MV-4-11 (cell line): Measurements from ENCODE around the gene SRGAP2.
"Not testable (repeated sequence)": the region's sequence is repeated elsewhere in the genome, so short reads cannot be mapped to it uniquely, and the experiment has no call there.

Experiments
- DNase-seq: peaks from one replicate; lab custom pipeline; 2025; lab: John Stamatoyannopoulos, UW

Gene SRGAP2

GRCh38 chr1:206203364-206204158 is at the start of gene SRGAP2:
Gene SRGAP2, plus strand, starts transcription at chr1:206203541. Its CDS starts 2,430 bp downstream, at chr1:206205971.
- DNase-seq: peak; percentile 29

- DNase-seq: not testable (repeated sequence)
Observed at GRCh38 chr1:206167350-206168029, 35.9 kb upstream of the SRGAP2 start.

GRCh38 chr1:206169794-206170193 is 33.5 kb upstream of the SRGAP2 start:
- peak; percentile 43 for DNase-seq

GRCh38 chr1:206173110-206173719 is 30.1 kb upstream of the SRGAP2 start:
- DNase-seq: not testable (repeated sequence)

GRCh38 chr1:206174182-206174868 is 29.0 kb upstream of the SRGAP2 start:
- not testable (repeated sequence) for DNase-seq

- peak; percentile 63 for DNase-seq
Observed at GRCh38 chr1:206175459-206176113, 27.8 kb upstream of the SRGAP2 start.

GRCh38 chr1:206176114-206176502 is 27.2 kb upstream of the SRGAP2 start:
- DNase-seq: not testable (repeated sequence)

- DNase-seq: peak; percentile 95
Observed at GRCh38 chr1:206178061-206178989, 25.0 kb upstream of the SRGAP2 start.

GRCh38 chr1:206179666-206180065 is 23.7 kb upstream of the SRGAP2 start:
- DNase-seq: not testable (repeated sequence)

- peak; percentile 70 for DNase-seq
Observed at GRCh38 chr1:206182368-206183317, 20.7 kb upstream of the SRGAP2 start.

- peak; percentile 44 for DNase-seq
Observed at GRCh38 chr1:206183788-206184187, 19.6 kb upstream of the SRGAP2 start.

GRCh38 chr1:206185778-206186177 is 17.6 kb upstream of the SRGAP2 start:
- not testable (repeated sequence) for DNase-seq

GRCh38 chr1:206186826-206187225 is 16.5 kb upstream of the SRGAP2 start:
- not testable (repeated sequence) for DNase-seq

- DNase-seq: not testable (repeated sequence)
Observed at GRCh38 chr1:206195182-206195581, 8.2 kb upstream of the SRGAP2 start.

GRCh38 chr1:206196748-206197424 is 6.5 kb upstream of the SRGAP2 start:
- DNase-seq: not testable (repeated sequence)

GRCh38 chr1:206202789-206203363 is 465 bp upstream of the SRGAP2 start, which contains the start of gene FAM72A:
Gene FAM72A, minus strand, starts transcription at chr1:206202839. Its CDS starts 814 bp downstream, at chr1:206202025.
- DNase-seq: peak; percentile 100

- DNase-seq: not testable (repeated sequence)
Observed at GRCh38 chr1:206204159-206204511, 794 bp downstream of the SRGAP2 start.

- not testable (repeated sequence) for DNase-seq
Observed at GRCh38 chr1:206204871-206205270, 1.5 kb downstream of the SRGAP2 start.
